ENCODE measurements around the gene HOXA7. TPM values are rescaled to one million over a fixed set of nuclear protein-coding genes. Genes with fewer than 3 reads are reported as not detected.

The HOXA7 gene
- total and polyA plus RNA-seq, 7 donors: 2.9 to 10.2 (median 6.2) TPM

DNA sequence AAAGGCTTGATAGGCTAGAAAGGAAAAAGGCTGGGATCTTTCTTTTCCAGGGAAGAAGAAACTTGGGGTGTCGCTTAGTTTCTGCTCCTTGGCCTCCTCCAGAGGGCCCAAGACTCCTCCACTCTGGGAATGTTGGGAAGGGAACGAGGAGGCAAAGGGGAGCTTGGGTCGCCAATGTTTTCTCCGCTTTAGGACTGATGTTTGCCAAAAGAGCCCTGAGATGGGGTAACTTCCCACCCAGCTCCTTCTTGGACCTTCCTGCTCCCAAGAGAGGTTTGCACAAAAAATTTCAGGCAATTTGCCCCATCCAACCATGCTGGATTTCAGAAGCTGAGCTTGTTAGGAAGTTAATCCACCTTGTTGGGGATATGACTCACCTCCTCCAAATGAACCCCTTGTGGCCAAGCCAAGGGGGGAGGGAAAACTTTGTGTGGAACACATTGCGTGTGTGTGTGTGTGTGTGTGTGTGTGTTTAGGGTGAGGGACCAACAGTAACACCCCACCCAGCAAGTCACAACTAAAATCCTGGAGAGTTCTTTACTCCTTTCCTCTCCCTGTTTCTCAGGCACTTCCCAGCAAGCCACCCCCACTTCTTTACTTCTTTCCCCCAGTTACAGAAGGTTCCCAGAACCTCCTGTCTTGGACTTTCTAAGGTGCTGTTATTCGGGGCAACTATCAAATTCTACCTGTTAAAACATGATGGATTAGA lies 45.3 kb downstream of the HOXA7 start:
- WGBS, 3 donors: 51 to 54% (median 53%) methylated on average over 6 of the region's 6 CpGs
- intact Hi-C loops (cut with DNase I): no loop called here
- Histone ChIP-seq H3K4me1 (peaks cover 41% of the 10 kb centered on the region), H3K27ac (peak overlapping the region; percentile 92), H3K27me3 (ENCODE audit: insufficient read depth in 3 of 3, low read length in 2 of 3) (no peaks in the 10 kb centered on the region), H3K4me3 (peak overlapping the region; percentile 33), H3K9me3 (no peaks in the 10 kb centered on the region), H3K36me3 (ENCODE audit: insufficient read depth in 1 of 2, low read depth in 1 of 2) (no peaks in the 10 kb centered on the region)
- DNase-seq (peak; percentile 68 to 77), ATAC-seq (peak in 3 of 4 donors; percentile 38 to 58 (median 50))
- TF ChIP-seq, protein P1, sequence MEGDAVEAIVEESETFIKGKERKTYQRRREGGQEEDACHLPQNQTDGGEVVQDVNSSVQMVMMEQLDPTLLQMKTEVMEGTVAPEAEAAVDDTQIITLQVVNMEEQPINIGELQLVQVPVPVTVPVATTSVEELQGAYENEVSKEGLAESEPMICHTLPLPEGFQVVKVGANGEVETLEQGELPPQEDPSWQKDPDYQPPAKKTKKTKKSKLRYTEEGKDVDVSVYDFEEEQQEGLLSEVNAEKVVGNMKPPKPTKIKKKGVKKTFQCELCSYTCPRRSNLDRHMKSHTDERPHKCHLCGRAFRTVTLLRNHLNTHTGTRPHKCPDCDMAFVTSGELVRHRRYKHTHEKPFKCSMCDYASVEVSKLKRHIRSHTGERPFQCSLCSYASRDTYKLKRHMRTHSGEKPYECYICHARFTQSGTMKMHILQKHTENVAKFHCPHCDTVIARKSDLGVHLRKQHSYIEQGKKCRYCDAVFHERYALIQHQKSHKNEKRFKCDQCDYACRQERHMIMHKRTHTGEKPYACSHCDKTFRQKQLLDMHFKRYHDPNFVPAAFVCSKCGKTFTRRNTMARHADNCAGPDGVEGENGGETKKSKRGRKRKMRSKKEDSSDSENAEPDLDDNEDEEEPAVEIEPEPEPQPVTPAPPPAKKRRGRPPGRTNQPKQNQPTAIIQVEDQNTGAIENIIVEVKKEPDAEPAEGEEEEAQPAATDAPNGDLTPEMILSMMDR (IDR thresholded peaks at IDR 0.05): no peak

DNA sequence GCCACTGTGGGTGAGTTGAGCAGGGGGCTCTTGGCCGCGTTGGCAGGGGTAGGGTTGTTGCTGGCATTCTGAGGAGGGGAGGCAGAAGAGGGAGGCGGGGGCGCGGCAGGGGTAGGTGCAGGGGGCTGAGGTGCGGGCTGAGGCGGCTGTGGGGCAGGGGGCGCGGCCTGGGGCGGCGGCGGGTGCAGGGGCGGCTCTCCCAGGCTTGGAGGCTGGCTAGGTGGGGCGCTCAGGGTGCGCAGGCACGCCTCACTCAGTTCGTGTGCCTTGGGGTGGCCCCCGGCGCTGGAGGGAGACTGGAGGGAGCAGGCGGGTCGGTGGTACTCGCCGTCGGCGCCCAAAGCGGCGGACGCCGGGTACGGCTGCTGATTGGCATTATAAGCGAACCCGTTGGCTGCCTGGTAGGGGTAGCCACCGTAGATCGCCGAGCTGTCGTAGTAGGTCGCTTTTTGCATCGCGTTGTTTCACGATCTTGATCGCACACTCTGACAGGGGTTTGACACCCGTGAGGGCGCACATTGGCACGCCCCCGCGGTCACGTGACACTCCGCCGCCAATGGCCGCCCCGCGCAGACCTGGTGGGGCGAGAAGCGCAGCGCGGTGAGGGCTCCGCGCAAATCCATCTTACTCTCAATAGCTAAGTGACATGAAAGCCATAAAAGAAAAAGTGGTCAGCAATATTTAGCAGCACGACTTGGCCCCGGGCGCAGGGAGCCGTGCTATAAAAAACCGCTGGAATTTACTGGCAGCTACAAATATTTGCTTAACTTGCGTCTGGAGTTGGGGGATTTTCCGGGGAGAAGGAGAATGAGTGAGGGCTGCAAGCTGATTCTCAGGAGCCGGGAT lies 46.1 kb downstream of the HOXA7 start:
- ATAC-seq (peak in 3 of 4 donors; percentile 27 to 66 (median 47)), DNase-seq (peak; percentile 79)
- no peaks in the 10 kb centered on the region for H3K36me3 ChIP-seq (ENCODE audit: insufficient read depth in 1 of 2, low read depth in 1 of 2)
- H3K4me3 ChIP-seq: peak overlapping the region; percentile 33
- peaks cover 43% of the 10 kb centered on the region for H3K4me1 ChIP-seq
- H3K27ac ChIP-seq: peak overlapping the region; percentile 68
- intact Hi-C loops (cut with DNase I): no loop called here
- H3K9me3 ChIP-seq: no peaks in the 10 kb centered on the region
- WGBS, 3 donors: 59 to 66% (median 65%) methylated on average over 51 to 66 of the region's 66 CpGs
- no peaks in the 10 kb centered on the region for H3K27me3 ChIP-seq (ENCODE audit: insufficient read depth in 3 of 3, low read length in 2 of 3)
- TF ChIP-seq, protein P1 (IDR thresholded peaks at IDR 0.05): no peak

DNA sequence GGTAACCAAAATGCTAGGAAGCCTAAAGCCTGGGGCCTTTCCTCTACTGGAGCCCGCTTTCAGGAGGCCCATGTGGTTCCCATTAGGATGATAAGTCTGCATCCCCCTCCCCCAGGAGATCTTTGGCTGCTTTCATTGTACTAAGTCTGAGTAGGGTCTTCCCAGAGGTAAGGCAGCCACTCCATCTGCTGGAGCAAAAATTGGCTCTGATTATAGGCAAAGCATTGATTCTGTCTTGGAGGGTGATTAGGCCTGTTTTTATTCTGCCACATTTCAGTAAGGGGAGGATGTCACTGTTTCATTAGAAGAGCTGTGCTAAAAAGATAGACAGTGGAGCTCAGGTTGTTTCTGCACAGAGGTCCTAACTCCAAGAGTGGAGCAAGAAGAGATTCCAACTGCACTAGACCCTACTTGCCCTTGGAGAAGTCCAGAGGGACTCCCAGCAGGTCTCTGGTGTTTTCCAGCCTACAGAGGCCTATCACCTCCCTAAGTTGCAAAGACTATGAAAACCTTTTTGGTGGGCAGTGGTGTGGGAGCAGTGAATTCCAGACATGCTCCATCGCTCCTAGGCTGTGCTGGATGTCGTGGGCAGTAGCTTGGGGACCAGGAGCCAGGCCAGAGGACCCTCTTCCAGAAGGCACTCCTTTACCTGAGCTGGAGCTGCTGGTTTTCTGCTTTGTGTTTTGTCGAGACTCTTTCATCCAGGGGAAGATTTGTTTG lies 46.8 kb downstream of the HOXA7 start:
- TF ChIP-seq, protein P1 (IDR thresholded peaks at IDR 0.05): no peak
- peaks cover 48% of the 10 kb centered on the region for H3K4me1 ChIP-seq
- H3K9me3 ChIP-seq: no peaks in the 10 kb centered on the region
- H3K36me3 ChIP-seq (ENCODE audit: insufficient read depth in 1 of 2, low read depth in 1 of 2): no peaks in the 10 kb centered on the region
- 94 to 100% (median 95%) methylated on average over 4 of the region's 4 CpGs for WGBS, 3 donors
- no peak overlapping the region for H3K4me3 ChIP-seq
- intact Hi-C loops (cut with DNase I): no loop called here
- ATAC-seq (no peak), DNase-seq (no peak)
- peak overlapping the region; percentile 70 for H3K27ac ChIP-seq
- no peaks in the 10 kb centered on the region for H3K27me3 ChIP-seq (ENCODE audit: insufficient read depth in 3 of 3, low read length in 2 of 3)

GRCh38 chr7:27108390-27109127 lies 47.9 kb downstream of the HOXA7 start:
- 69 to 75% (median 69%) methylated on average over 40 to 41 of the region's 41 CpGs for WGBS, 3 donors
- peak; percentile 74 to 80 for DNase-seq
- intact Hi-C loops (cut with DNase I): no loop called here
- TF ChIP-seq, protein P1 (IDR thresholded peaks at IDR 0.05): no peak
- peak overlapping the region; percentile 70 for H3K27ac ChIP-seq
- H3K27me3 ChIP-seq (ENCODE audit: insufficient read depth in 3 of 3, low read length in 2 of 3): no peaks in the 10 kb centered on the region
- peak overlapping the region; percentile 70 for H3K4me3 ChIP-seq
- peak in 1 of 4 donors; percentile 69 for ATAC-seq
- no peaks in the 10 kb centered on the region for H3K36me3 ChIP-seq (ENCODE audit: insufficient read depth in 1 of 2, low read depth in 1 of 2)
- peaks cover 48% of the 10 kb centered on the region for H3K4me1 ChIP-seq
- H3K9me3 ChIP-seq: no peaks in the 10 kb centered on the region
